GM18499 (cell line): ENCODE measurements around the gene AGBL1.
A peak's percentile ranks its signal among the peaks of the same experiment; 100 is the strongest.

Source experiments
- ATAC-seq: cut with Tn5 transposase; IDR thresholded peaks from one replicate; pipeline ENCODE4 v1.9.1; 2021; ENCODE audit warnings: moderate number of reproducible peaks; ENCODE audit not compliant: insufficient read depth, unreplicated experiment

Gene AGBL1

GRCh38 chr15:86162172-86162591, 82.5 kb downstream of the AGBL1 start:
- no peak for ATAC-seq

- ATAC-seq: no peak
Observed at GRCh38 chr15:86162641-86163040, 83.0 kb downstream of the AGBL1 start.

- ATAC-seq: no peak
Observed at GRCh38 chr15:86163816-86164215, 84.1 kb downstream of the AGBL1 start.

- no peak for ATAC-seq
Observed at GRCh38 chr15:86164232-86164898, 84.7 kb downstream of the AGBL1 start.

- ATAC-seq: no peak
Observed at GRCh38 chr15:86165265-86166211, 85.9 kb downstream of the AGBL1 start.

- ATAC-seq: no peak
Observed at GRCh38 chr15:86167841-86168240, 88.2 kb downstream of the AGBL1 start.

- ATAC-seq: no peak
Observed at GRCh38 chr15:86178845-86179244, 99.2 kb downstream of the AGBL1 start.

DNA sequence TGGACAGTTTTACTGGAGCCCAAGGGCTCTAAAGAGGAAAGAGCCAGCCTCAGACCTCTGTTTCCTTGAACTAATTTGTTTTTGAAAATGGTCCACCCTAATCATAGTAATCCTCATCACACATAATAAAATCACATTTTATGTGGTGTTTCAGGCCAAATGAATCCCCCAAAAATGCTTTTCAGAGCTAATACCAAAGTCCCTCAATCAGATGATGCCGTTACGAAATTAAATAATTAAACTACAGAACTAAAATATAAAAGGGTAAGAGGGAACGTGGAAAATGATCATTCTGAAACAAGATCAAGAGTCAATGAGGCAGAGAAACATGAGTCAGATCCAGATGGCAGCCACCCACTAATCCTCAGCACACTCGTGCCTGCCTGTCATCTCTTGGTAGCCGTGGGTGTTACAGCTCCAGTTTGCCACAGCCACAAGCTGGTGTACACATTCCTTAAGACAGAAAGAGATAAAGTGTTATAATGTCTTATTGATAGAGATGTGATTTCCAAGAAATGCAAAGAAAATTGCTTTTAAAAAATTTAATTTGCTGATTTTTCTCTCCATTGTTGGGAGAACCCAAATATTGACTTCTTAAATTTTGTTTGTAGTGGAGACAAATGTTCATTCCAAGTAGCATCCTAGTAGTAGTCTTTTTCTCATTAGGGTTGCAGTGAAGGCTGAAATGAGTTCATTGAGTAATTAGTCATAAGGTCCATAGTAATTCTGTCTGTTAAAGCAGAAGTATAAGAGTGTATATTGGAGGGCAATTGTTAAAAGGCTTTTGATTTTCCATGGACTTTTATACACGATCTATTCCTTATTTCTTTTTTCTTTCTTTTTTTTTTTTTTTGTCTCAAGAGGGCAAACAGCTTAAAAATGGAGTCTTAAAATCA, 104.2 kb downstream of the AGBL1 start:
- ATAC-seq: no peak

GRCh38 chr15:86193716-86194380, 114.2 kb downstream of the AGBL1 start:
- no peak for ATAC-seq

DNA sequence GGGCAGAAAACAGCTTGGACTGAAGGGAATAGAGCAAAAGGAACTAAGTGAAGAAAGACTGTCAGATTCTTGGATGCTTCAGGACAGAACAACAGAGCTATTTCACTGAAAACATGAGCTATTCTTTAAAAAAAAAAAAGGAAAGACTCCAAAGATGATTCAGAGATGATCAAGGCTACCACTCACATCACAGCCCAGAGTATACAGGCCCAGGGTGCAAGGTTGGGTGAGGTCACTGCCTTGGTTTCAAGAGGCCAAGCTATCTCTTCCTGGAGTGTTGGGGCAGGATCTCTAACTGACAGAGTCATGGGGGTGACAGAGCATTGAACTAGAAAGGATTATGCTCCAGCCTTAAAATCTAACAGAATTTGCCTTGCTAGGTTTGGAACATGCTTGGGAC, 118.1 kb downstream of the AGBL1 start:
- no peak for ATAC-seq

DNA sequence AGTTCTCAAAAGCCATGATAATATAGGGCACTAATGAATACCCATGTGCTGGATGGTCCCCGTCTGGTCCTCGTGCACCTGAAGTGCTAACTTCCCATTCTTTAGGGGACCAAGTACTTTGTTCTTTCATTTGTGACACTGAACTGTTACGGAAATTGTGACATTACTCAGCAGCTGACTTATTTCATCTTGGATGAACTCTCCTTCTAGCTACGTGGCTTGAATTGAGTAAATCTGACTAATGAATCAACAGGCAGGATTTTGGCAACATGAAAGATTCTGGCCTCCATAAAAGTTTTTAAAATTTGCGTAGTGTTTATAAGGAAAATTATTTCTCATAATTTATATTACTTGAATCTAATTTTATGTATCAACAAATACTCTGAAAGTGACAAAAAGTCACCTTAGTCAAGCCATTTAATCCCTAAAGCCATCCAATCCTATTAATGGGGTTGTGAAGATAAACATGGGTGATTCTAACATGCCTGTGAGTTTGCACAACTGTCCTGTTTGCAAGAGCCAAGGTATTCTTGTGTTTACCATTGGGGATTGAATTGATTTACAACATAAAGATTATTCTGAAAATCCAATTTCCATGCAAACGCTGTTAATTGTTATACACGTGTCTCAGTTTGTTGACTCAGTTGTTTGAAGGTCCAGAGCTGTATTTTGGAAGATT, 119.9 kb downstream of the AGBL1 start:
- no peak for ATAC-seq

- ATAC-seq: no peak
Observed at GRCh38 chr15:86201313-86202008, 121.8 kb downstream of the AGBL1 start.

GRCh38 chr15:86203462-86203861, 123.8 kb downstream of the AGBL1 start:
- peak; percentile 65 for ATAC-seq

GRCh38 chr15:86205096-86205495, 125.4 kb downstream of the AGBL1 start:
- no peak for ATAC-seq

DNA sequence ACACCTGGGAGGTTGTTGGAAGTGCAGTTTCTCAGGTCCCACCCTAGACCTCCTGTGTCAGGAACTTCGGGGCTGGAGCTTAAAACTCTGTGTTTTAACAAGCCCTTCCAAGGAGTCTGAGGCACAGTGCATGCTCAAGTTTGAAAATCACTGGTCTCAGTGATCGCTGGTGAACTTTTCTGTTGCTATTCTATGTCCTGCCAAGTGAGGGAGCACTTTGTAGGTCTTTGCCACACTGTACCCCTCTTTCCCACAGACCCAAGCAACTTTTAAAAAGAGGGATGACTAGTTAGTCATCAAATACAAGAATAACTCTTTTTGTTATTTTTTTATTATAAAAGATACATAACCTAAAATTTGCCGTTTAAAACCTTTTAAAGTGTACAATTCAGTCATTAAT, 133.7 kb downstream of the AGBL1 start:
- ATAC-seq: no peak

GRCh38 chr15:86213888-86214287, 134.2 kb downstream of the AGBL1 start:
- ATAC-seq: no peak

GRCh38 chr15:86221119-86221518, 141.4 kb downstream of the AGBL1 start:
- ATAC-seq: no peak

DNA sequence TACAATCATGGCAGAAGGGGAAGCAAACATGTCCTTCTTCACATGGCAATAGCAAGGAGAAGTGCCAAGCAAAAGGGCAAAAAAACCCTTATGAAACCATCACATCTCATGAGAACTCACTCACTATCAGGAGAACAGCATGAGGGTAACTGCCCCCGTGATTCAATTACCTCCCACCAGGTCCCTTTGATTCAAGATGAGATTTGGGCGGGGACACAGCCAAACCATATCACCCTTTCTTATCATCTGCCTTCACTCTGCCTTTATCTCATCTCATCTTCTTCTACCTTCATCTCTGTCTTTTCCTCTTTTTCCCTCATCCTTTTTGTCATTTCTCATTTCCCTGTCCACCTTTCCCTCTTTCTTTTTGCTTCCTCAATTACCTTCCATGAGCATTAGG, 149.6 kb downstream of the AGBL1 start:
- no peak for ATAC-seq

- no peak for ATAC-seq
Observed at GRCh38 chr15:86229936-86230335, 150.3 kb downstream of the AGBL1 start.
